HG02840 (cell line): ENCODE results near the gene PRSS38.

Experiments
- ATAC-seq: cut with Tn5 transposase; IDR thresholded peaks from one replicate; pipeline ENCODE4 v1.9.1; 2021; ENCODE audit warnings: mild to moderate bottlenecking, moderate library complexity, moderate number of reproducible peaks; ENCODE audit not compliant: unreplicated experiment, low FRiP score

Gene PRSS38

DNA sequence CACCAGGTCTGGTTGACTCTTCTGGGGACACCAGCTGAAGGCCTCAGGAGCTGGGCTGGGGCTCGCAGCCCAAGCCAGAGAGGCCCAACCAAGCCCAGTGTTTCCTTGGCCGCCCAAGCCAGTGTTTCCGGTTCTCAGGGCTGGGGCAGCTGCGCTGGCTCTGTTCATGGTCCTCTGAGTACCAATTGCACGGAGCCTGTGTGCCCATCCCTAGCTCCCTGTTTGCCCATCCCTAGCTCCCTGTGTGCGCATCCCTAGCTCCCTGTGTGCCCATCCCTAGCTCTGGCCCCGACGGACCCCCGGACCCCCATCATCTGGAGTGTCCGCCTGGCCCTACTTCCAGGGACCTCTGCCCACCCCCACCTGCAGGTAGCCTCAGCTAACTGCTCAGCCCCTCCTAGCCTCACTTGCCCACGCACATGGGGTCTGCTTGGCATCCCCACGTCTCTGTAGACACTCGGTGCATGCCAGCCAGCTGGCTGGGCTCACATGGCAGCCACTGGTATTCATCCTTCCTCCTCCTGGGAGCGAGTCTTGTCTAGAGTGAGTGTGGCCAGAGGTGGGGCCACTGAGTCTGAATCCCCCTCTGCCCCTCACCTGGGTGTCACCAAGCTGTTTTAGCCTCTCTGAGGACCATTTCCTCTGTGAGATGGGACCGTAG is 68.3 kb downstream of the PRSS38 start:
- no peak for ATAC-seq

DNA sequence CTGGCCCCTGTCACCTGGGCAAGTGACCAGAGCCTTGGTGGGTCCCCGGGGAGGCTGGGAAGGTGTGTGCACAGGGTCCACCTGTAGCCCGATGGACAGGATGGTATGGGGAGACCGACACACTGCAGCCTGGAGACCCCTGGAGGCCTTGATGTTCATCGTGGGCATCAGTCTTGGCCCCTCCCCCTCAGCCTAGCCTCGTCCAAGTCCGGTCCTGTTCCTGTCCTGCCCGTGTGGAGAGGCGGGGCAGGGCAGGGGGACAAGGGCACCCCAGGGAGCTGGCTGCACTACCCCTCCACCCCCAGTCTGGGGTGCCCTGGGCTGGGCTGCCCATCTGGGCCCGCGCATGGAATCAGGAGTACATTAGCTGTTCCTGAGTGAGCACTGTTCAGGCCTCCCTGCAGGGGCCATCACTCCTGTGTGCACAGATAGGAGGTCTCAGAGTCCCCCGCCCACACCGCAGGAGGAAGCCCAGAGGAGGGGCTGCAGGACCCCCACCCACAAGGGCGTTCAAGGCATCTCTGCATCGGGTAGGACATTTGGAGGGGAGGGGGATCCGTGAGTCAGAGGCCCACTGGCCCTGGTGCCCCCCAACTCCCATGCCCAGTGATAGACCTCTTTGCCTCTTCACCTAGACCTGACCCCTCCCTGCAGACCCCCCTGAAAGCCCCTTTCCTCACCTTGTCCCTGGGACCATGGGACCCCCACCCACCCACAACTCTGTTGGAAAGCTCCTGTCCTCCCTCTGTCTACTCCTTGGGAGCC is 69.1 kb downstream of the PRSS38 start:
- ATAC-seq: no peak

DNA sequence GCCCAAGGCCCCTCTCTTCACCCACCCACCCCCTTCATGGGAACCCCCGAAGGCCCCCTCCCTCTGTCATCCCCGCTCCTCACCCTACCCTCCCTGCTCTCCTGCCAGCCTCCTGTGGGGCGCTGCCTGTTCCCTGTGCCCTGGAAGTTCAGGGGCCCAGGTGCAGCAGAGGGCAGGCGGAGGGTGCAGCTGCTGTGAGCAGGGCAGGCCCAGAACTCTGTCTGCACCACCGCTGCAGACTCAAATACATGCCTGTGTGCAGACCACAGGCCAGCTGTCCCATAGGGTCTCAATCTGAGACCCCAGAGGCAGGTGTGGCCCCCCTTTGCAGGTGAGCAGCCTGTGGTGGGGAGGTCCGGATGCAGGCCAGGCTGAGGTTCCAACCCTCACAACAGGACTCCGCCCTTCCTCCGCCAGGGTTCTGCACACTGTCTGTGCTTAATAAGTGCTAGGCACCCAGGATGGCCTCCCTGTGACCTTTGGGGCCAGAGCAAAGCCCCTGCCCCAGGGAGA is 69.7 kb downstream of the PRSS38 start:
- no peak for ATAC-seq

DNA sequence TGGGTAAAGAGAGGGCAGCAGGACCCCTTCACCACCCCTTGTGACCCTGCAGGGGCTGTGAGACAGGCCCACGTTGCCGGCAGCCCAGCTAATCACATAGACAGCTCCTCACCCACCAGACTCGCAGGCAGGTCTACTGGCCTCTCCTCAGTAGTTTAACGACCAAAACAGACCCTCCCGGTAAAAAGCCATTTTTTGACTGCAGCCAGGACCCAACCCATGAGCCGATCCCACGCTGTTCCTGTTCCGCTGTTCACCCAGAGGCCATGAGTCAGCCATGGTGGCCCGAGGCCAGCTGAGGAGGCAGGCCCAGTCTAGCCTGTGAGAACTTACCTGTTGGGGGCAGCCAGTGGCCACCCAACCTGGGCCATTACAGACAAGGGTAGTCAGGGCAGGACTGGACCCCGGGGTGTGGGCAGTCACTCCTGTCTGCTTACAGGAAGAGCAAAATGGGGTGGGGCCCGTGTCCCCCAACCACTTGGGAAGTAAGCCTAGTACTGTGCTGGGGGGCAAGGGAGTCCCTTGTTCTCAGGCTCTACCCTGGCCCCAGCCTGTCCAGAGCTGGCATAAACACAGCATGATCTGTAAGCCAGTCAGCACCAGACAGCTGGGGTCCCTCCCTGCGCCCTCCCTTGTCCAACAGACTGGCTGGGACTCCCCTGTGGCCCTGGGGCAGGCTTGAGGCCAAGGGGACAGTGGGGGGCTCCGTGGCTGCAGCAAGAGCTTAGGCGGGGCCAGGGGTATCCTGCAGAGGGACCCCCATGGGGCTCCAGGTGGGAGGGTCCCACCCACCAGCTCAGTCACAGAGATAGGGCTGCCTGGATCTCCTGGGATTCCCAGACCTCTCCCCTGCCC is 70.4 kb downstream of the PRSS38 start:
- ATAC-seq: no peak

DNA sequence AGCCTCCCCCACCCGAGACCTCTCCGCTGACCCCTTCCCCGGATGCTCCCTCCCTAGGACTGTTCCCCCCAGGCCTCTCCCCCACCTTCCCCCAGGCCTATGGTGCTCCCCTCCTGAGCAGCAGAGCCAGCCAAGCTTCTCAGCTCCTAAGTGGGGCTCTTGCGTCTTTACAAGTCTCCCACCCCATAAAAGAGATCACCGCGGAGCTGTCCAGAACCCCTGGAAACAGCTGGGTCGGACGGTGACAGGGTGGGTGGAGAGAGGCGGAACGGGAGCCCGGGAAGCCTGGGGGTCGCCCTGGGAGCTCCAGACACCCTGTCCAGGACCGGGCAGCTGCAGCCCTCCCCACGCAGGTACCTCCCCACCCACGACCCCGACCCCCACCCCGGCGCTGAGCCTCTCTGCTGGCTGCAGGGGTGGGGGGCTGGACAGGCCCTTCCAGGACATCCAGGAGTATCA is 71.1 kb downstream of the PRSS38 start:
- ATAC-seq: no peak

DNA sequence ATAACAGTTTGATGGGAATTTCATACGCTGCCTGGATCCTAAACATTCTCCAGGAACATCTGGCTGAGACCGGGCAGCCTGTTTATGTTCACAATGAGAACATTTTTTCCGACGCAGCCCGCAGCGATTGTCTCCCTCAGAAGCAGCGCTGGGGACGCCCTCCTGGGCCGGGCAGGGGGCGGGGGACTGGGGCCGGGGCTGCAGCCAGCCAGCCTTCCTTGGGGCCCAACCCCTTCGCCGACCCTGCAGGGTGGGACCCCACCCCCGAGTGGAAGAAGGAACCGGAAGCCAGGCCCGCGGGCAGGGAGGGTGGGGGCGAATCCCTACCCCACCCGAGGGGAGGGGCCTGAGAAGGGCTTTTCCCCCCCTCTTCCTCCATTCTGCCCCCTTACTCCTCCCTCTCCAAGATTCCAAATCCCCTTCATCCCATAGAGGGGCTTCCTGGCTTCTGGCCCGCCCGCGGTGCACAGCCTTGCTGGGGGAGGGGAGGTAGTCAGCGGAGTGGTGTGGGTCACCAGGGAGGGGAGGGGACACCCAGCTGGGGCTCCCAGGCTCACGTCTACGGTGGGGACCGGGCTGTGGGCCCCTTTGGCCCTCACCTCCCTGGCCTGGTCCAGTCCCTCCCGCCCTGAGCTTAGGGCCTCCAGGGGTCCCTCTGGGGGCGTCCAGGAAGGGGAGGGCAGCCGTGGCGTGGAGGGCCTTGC is 71.7 kb downstream of the PRSS38 start:
- no peak for ATAC-seq

DNA sequence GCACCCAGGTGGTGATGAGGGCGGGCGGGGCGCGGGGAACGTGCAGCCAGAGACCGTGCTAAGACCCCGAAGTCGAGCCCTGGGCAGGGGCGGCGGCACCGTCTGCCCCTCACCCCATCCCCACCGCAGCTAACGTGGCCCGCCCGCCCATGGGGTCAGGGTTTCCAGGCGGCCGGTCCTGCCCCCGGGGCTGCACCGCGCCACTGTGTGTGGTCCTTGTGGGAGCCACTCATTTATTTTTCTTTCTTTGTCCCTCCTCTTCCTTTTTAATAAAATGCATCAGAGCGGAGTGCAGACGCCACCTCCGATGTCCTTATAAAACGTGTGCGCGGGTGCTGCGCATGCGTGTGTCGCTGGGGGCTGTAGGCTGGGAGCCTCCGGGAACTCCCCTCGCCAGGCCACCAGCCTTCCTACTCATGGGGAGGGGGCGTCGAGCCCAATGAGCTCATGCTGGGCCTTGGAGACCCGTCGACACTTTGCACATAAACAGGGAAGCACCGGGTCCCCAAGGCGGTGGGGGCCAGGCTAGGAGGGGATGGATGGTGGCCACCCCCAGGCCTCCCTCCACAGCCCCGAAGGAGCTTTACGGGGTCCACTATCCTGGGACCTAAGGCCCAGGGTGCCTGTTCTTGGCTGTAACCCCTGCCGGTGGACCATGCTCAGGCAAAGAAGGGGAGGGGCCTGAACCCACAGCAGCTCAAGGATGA is 72.4 kb downstream of the PRSS38 start:
- ATAC-seq: no peak

DNA sequence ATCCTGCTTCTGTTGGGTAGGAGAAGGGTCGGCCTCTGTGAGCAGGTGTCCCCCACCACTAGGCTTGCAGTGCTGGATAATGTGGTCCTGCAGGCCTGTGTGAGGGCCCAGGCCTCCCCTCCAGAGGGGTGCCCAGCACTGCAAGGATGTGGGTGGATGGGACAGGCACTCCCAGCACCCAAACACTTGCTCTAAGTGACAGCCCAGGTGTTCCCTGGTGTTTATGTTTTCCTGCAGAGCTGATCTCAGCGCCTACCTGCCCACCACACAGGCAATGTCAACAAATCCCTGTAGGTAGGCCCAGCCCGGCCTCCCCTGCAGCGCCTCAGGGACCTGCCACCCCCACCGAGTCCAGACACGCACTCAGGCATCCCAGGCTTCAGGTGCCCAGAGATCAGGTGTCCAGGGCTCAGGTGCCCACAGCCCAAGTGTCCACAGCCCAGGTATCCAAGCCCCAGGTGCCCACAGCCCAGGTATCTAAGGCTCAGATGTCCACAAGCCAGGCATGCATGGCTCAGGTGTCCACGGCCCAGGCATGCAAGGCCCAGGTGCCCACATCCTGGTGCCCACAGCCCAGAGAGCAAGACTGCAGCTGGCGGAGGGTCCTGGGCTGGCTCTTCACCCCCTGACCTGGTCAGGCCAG is 73.0 kb downstream of the PRSS38 start:
- ATAC-seq: no peak

DNA sequence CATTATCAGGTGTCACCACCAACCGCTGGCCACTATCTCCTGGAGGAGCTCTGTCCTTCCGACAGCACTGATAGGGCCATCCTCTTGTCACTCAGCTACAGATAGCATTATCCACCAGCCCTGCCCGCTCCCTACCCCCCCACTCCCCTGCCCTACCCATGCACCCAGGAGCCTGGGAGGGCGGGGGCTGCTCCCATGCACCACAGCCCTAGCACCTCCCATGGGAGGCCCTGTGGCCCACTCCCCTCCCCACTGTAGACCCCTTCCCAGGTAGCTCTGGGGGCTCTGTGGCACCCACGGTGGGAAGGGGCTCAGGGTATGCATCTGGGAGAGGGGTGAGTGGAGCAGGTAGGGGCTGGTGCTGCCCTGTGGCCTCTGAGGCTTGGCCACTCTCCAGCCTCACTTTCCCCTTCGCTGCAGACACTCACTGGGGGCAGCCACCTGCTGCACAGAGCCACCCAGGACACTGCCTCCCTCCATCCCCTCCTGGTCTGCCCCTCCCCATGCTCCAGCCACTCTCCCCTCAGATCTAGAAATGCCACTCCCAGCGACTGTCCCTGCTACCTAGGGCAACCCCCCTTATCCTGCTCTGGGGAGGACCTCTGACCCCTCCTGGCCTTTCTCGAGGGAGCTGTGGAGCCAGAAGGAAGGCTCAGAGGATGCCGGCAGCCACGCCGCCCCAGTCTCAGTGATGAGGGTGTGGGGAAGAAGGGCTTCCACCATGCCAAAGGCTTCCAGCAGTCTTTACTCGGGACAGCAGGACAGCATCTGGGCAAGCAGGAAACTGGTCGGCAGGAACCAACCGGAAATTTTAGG is 73.8 kb downstream of the PRSS38 start:
- ATAC-seq: no peak

DNA sequence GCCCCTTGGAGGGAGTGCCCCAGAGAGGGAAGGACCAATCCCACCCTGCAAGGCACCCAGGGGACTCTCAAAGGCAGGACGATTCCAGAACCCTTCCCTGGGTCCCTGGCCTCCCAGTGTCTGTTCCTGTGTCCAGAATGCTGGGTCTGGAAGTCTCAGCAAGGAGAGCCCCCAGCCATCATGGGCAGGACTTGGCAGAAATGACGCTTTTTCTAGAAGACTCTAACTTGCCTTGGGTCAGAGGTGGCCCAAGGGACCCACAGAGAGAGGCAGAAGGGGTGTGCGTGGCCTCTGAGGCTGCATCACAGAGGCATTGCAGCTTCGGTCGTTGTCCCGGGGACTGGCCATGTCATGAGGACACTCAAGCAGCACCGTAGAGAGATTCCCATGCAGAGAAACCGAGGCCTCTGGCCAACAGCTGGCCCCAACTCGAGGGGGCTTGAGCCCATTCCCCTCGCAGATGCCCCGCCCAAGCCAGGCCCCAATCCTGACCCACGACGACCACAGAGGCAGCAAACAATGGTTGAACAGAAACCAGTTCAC is 74.5 kb downstream of the PRSS38 start:
- ATAC-seq: no peak

DNA sequence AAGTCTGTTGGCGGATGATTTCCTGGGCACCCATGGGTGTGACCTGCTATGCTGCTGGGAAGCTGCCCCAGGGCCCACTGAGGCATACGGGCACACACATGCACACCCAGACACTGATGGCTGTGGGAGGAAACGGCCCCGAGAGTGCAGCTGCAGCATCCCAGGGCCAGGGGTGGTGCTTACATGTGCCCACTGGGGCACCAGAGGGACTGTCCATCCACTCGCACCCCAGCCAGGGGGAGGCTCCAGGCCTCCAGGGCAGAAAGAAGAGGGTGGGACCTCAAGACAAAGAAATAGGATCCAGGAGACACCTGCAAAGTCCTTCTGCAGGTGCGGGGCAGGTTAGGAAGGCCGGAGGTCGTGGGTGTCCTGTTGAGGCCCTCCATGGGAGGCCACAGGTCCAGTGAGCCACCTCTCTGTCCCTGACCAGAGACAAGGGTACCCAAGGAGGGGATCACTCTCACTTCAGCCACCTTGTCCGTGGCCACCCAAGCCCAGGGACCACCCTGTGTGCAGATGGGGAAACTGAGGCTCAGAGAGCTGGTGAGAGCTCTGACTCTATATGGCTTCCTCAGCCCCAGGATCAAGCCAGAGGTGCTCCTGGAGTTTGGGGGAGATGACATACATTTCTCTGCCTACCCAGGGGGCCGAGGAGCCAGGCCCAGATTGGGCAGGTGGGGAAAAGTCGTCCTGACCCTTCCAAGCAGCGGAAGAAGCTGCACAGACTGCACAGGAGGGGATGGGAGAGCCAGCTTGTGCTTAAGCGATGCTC is 75.2 kb downstream of the PRSS38 start:
- ATAC-seq: no peak

DNA sequence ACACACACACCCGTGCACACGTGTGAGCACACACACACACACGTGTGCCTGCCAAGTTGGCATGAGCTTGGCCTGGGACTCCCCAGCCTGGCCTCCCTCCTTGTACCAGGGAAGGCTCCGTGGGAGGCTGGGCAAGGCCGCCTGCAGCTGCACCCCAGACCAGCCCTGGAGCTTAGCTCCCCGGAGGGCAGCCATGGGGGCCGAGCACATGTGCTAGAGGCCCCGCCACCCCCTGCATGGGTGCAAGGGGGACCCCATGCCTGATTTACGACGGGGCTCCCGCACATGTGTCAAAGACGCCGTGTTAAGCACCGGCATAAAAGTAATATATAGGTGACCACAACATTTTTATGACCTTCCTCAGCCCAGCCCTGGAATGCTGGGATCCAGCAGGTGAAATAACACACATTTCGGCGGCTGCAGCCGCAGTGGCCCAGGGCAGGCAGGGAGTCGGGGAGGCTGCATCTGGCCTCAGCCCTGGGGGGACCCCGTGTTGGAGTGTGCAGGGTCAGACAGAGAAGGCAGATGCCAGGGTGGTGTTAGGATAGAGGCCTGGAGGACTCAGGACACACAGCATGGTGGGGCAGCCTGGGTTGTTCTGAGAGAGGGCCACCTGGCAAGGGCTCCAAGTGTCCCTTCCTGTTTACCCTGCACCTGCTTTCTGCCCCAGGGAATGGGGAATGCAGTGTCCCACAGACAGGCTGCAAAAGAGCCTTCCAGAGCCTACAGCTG is 75.9 kb downstream of the PRSS38 start:
- no peak for ATAC-seq

DNA sequence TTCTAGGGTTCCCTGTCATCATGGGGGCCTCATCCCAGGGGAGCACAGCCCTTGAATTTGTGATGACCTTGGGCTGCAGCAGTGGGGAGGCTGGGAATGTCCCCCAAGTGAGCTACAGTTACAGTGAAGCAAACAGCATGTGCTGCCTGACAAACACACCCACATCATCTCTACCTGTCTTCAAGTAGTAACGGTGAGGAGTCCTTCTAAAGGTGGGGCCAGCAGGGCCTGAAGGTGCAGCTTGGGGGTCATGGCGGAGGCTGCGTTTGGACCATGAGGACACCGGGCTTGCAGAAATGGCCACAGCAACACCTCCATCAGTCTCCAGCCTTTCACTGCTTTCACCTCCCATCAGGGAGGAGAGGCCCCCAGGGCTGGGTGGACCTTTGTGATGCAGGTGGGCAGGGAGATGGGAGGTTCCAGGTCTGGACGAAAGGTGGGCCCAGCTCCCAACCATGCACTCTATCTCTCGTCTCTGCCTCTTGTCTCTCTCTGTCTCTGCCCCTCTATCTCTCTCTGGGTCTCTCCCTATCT is 76.5 kb downstream of the PRSS38 start:
- no peak for ATAC-seq

DNA sequence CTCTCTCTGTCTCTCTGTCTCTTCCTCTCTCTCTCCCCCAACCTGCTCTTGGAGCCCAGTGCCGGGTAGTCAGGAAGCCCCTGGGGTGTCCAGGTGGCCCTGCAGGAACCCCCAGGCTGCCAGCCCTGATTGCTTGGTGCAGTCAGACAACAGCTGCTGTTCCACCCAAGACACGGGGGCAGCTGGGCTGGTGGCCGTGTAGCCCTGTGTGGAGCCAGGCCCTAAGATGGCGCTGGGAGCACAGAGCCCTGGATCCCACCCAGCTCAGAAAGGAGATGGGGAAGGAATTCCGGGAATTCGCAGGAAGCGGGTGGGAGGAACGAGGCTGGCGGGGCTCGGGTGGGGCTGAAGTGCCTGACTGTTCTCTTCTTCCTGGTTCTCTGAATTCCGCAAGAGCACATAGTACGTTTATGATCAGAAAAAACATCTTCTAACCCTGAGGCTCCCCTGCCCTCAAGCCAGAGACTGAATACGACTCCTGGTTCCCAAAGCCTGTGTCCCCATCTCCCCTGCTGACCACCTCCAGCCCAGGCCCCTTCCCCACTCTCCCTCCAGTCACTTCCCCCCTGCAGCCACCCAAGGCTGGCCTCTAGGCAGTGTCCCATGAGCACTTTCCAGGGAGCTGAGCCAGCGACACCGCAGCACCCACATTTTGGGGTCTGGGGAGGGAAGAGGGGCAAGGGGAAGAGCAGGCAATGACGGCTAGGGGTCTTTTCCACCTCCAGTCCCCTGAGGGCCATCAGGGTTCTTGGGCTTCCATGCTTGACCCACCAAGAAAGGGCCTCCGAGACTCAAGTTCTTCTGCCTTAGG is 77.2 kb downstream of the PRSS38 start:
- ATAC-seq: no peak

DNA sequence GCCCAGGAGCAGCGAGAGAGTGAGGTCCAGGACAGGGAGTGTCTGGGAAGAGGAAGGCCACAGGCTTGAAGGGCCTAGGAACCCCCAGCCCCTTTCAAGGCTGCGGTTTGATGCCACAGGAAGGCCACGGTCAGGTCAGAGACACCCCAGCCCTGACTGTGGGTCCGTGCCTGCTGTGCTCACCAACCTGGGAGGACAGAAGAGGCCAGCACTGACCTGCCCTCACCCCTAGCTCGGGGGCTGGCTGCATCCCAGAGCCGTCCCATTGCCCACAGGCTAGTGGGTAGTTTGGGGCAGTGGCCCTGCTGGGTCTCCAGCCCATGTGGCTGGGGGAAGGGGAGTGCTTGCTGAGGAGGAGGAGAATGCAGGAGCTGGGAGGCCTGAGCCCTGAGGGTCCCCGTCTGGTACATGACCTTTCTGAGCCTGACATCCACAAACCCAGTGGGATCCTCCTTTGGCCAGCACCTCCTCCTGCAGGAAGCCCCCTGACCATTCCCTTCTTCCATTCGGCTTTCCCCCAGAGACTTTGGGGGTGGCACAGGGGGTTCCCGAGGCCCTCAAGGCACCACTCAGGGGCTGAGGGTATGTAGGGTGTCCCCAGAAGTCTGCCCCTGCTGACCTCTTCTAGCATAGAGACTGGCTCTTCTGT is 77.9 kb downstream of the PRSS38 start:
- no peak for ATAC-seq
